GM19397 (cell line): Measurements from ENCODE around the gene ALG12.

Source experiments
- ATAC-seq: cut with Tn5 transposase; IDR thresholded peaks from one replicate; pipeline ENCODE4 v1.9.1; 2021; ENCODE audit warnings: mild to moderate bottlenecking, moderate library complexity; ENCODE audit not compliant: unreplicated experiment

ALG12 gene

GRCh38 chr22:49850959-49851802 is 67.1 kb downstream of the ALG12 start:
- ATAC-seq = no peak
